Measurements from ENCODE around the gene OR51A2. TPM values are rescaled to one million over a fixed set of nuclear protein-coding genes. Genes with fewer than 3 reads are reported as not detected.

Gene OR51A2
- total and polyA plus RNA-seq, 2 of the 8 experiments (the other 6 are each of a cell fraction or from before 2014, with no cell fraction given): not detected

- Histone ChIP-seq H3K27me3 (replicated peaks in 1 of 4; ENCODE audit: control insufficient read depth in 3 of 4, extremely low read depth in 1 of 4, insufficient read depth in 3 of 4, low read length in 3 of 4) (no peaks in the 10 kb centered on the region), H2BK12ac (ENCODE audit: low read depth, low read length) (no peak overlapping the region), H4K5ac (ENCODE audit: insufficient read length, low read depth, low read length) (no peak overlapping the region), H3K23ac (ENCODE audit: insufficient read length) (no peak overlapping the region), H3K36me3 (ENCODE audit: control insufficient read depth in 2 of 4, insufficient read depth in 4 of 4, low read length in 3 of 4) (no peaks in the 10 kb centered on the region), H4K20me1 (replicated peaks in 1 of 2; ENCODE audit: control insufficient read depth in 1 of 2, insufficient read depth in 2 of 2, low read length in 2 of 2) (no peaks in the 10 kb centered on the region), H3K79me2 (ENCODE audit: control insufficient read depth in 1 of 2, insufficient read depth in 2 of 2, low read length in 2 of 2) (no peaks in the 10 kb centered on the region), H3K4me2 (ENCODE audit: insufficient read depth in 1 of 2, low read depth in 2 of 2, low read length in 2 of 2) (no peak overlapping the region), H3K4me3 (ENCODE audit: extremely low read depth in 1 of 4, insufficient read depth in 2 of 4, low read depth in 3 of 4, low read length in 4 of 4) (no peak overlapping the region), H3K4me1 (replicated peaks in 1 of 4; ENCODE audit: control insufficient read depth in 3 of 4, insufficient read depth in 4 of 4, low read length in 3 of 4) (no peaks in the 10 kb centered on the region), H2BK5ac (ENCODE audit: low read depth, low read length) (no peak overlapping the region), H2BK120ac (replicated peaks; ENCODE audit: low read depth, low read length) (no peak overlapping the region), H3K4ac (replicated peaks; ENCODE audit: insufficient read length, low read depth, low read length) (no peak overlapping the region), H3K14ac (ENCODE audit: insufficient read length) (no peak overlapping the region), H3K9me3 (ENCODE audit: insufficient read depth in 2 of 2, low read depth in 1 of 2, low read length in 1 of 2) (no peaks in the 10 kb centered on the region), H4K91ac (replicated peaks; ENCODE audit: insufficient read length, low read length) (no peak overlapping the region), H3K27ac (ENCODE audit: low read depth, low read length) (no peak overlapping the region), H2BK15ac (ENCODE audit: low read length) (no peak overlapping the region), H3K9ac (replicated peaks in 1 of 4; ENCODE audit: extremely low read depth in 1 of 4, low read depth in 3 of 4, low read length in 3 of 4) (no peak overlapping the region), H3K18ac (ENCODE audit: extremely low read depth, low read length) (no peak overlapping the region), H2AK5ac (ENCODE audit: low read depth, low read length) (no peak overlapping the region), H3K23me2 (ENCODE audit: low read depth, low read length) (no peaks in the 10 kb centered on the region), H3K56ac (replicated peaks; ENCODE audit: insufficient read length, low read depth, low read length) (no peak overlapping the region), H4K8ac (ENCODE audit: extremely low read depth, insufficient read depth, low read length) (no peak overlapping the region), H2AFZ (ENCODE audit: low read length) (no peak overlapping the region), H2BK20ac (ENCODE audit: low read length) (no peak overlapping the region), H3K79me1 (ENCODE audit: low read depth, low read length) (no peaks in the 10 kb centered on the region)
- 94% methylated on average over 3 of the region's 3 CpGs; no CpG with 5 or more reads in 1 of the 2 experiments for WGBS, 2 experiments (ENCODE audit: extremely low coverage in 1 of 2, insufficient coverage in 1 of 2, insufficient read length in 1 of 2, insufficient replicate concordance in 2 of 2, low coverage in 1 of 2, low lambda C conversion rate in 2 of 2, missing lambda C conversion rate in 1 of 2)
- no peak for DNase-seq (ENCODE audit: low read depth in 1 of 2, low spot score in 2 of 2)
- ChIA-PET CTCF (ENCODE audit: partially characterized antibody) (no interaction called here), POLR2A (ENCODE audit: partially characterized antibody) (no interaction called here)
- FAIRE-seq: no peak
- TF ChIP-seq NRF1 (IDR thresholded peaks at IDR 0.05; ENCODE audit: low read depth, low read length) (no peak), FOSL1 (IDR thresholded peaks at IDR 0.05; ENCODE audit: insufficient read depth, low read depth, low read length) (no peak), HDAC2 (IDR thresholded peaks at IDR 0.05; ENCODE audit: borderline replicate concordance in 1 of 2, low read depth in 2 of 2, low read length in 2 of 2) (no peak), TBP (IDR thresholded peaks at IDR 0.05; ENCODE audit: low read depth, low read length) (no peak), GTF2F1 (IDR thresholded peaks at IDR 0.05; ENCODE audit: borderline replicate concordance, low read depth, low read length) (no peak), TCF12 (IDR thresholded peaks at IDR 0.05; ENCODE audit: low read depth, low read length) (no peak), CBX8 (IDR thresholded peaks at IDR 0.05; ENCODE audit: borderline replicate concordance, low read depth, low read length) (no peak), E2F6 (IDR thresholded peaks at IDR 0.05) (no peak), MAX (IDR thresholded peaks at IDR 0.05) (no peak), MAFK (IDR thresholded peaks at IDR 0.05; ENCODE audit: low read depth, low read length) (no peak), RAD21 (IDR thresholded peaks at IDR 0.05 in 1 of 2, conservative IDR thresholded peaks at IDR 0.05 in 1 of 2; ENCODE audit: low read depth in 2 of 2, low read length in 2 of 2) (no peak), CBX5 (IDR thresholded peaks at IDR 0.05; ENCODE audit: low read depth, low read length) (no peak), EGR1 (IDR thresholded peaks at IDR 0.05; ENCODE audit: borderline replicate concordance, low read depth, low read length) (no peak), RFX5 (IDR thresholded peaks at IDR 0.05; ENCODE audit: borderline replicate concordance, low read depth, low read length) (no peak)
Measured at GRCh38 chr11:4982678-4983077, 27.2 kb upstream of the OR51A2 start.
